Measurements from ENCODE around the gene ITGB3BP.

DNA sequence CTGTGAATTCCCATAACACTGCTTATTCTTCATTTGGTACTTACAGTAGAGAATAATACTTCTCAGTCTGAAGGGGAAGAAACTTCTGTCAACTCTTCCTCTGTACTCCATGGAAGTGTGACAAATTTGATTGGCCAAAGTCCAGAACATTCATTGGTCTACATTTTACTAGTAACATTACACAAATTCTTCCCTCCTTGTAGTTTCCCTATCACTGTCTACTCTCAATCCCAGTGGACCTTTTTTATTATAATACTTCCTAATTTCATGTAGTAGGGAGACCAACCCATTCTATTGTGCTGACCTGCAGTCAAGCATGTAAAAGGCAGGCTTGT lies 80.9 kb downstream of the ITGB3BP start:
- TF ChIP-seq, protein P1, sequence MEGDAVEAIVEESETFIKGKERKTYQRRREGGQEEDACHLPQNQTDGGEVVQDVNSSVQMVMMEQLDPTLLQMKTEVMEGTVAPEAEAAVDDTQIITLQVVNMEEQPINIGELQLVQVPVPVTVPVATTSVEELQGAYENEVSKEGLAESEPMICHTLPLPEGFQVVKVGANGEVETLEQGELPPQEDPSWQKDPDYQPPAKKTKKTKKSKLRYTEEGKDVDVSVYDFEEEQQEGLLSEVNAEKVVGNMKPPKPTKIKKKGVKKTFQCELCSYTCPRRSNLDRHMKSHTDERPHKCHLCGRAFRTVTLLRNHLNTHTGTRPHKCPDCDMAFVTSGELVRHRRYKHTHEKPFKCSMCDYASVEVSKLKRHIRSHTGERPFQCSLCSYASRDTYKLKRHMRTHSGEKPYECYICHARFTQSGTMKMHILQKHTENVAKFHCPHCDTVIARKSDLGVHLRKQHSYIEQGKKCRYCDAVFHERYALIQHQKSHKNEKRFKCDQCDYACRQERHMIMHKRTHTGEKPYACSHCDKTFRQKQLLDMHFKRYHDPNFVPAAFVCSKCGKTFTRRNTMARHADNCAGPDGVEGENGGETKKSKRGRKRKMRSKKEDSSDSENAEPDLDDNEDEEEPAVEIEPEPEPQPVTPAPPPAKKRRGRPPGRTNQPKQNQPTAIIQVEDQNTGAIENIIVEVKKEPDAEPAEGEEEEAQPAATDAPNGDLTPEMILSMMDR (IDR thresholded peaks at IDR 0.05), result no peak
- no peak for TF ChIP-seq POLR2AphosphoS5 (IDR thresholded peaks at IDR 0.05)
